GM23338 (cell line): ENCODE data around the gene KIAA1671. TPM values are rescaled to one million over a fixed set of nuclear protein-coding genes. Genes with fewer than 3 reads are reported as not detected.

ENCODE experiments used
- ATAC-seq: fragments of 200-7000 bp; cut with Tn5 transposase; 3 replicates; pipeline ENCODE4 v1.9.1; 2020
- DNase-seq: peaks from one replicate; pipeline ENCODE4 v3.0.0-alpha.2; 2015; ENCODE audit warnings: low spot score
- H2AFZ ChIP-seq: fragments of 200-600 bp; sonication (generic); 2 replicates; pipeline ENCODE4 v1.8.0; 2016; ENCODE audit warnings: antibody characterized with exemption, mild to moderate bottlenecking, moderate library complexity
- H3F3A ChIP-seq: fragments of 200-600 bp; sonication (generic); replicated peaks from 2 replicates; pipeline ENCODE4 v1.8.0; 2017; ENCODE audit warnings: antibody characterized with exemption, mixed run types, low read depth
- H3K27ac ChIP-seq: fragments of 200-600 bp; sonication (generic); 2 replicates; pipeline ENCODE4 v1.6.1; 2016; ENCODE audit warnings: low read depth
- H3K27me3 ChIP-seq: fragments of 200-600 bp; sonication (generic); 2 replicates; pipeline ENCODE4 v1.8.0; 2016; ENCODE audit warnings: mild to moderate bottlenecking, mixed run types, moderate library complexity; ENCODE audit not compliant: insufficient read depth
- H3K36me3 ChIP-seq: fragments of 200-600 bp; sonication (generic); 2 replicates; pipeline ENCODE4 v1.8.0; 2016; ENCODE audit warnings: mild to moderate bottlenecking; ENCODE audit not compliant: insufficient read depth
- H3K4me1 ChIP-seq: fragments of 200-600 bp; sonication (generic); 2 replicates; pipeline ENCODE4 v1.8.0; 2016; ENCODE audit warnings: mild to moderate bottlenecking, moderate library complexity; ENCODE audit not compliant: insufficient read depth
- H3K4me2 ChIP-seq: fragments of 200-600 bp; sonication (generic); 2 replicates; pipeline ENCODE4 v1.7.1; 2017; ENCODE audit warnings: mixed run types
- H3K4me3 ChIP-seq: fragments of 200-600 bp; sonication (generic); 2 replicates; pipeline ENCODE4 v1.6.1; 2016; ENCODE audit warnings: mixed run types
- H3K79me2 ChIP-seq: fragments of 200-600 bp; sonication (generic); replicated peaks from 2 replicates; pipeline ENCODE4 v1.8.0; 2017; ENCODE audit warnings: mild to moderate bottlenecking; ENCODE audit not compliant: insufficient read depth
- H3K9me2 ChIP-seq: fragments of 200-600 bp; sonication (generic); 2 replicates; pipeline ENCODE4 v1.8.0; 2017; ENCODE audit not compliant: insufficient read depth
- H4K20me1 ChIP-seq: fragments of 200-600 bp; sonication (generic); replicated peaks from 2 replicates; pipeline ENCODE4 v1.8.0; 2017; ENCODE audit warnings: mild to moderate bottlenecking; ENCODE audit not compliant: insufficient read depth
- H3K27ac Mint-ChIP-seq: 2 replicates; pipeline ENCODE4 v1.8.0; 2020; ENCODE audit warnings: inconsistent platforms, mild to moderate bottlenecking, moderate library complexity, mixed read lengths
- H3K27me3 Mint-ChIP-seq: 3 replicates; pipeline ENCODE4 v1.8.0; 2022; ENCODE audit warnings: low read depth, mild to moderate bottlenecking, moderate library complexity, mixed read lengths, inconsistent platforms; ENCODE audit not compliant: insufficient read depth, poor library complexity
- H3K36me3 Mint-ChIP-seq: 3 replicates; pipeline ENCODE4 v1.8.0; 2021; ENCODE audit warnings: low read depth, mild to moderate bottlenecking, inconsistent platforms, moderate library complexity, mixed read lengths
- H3K4me1 Mint-ChIP-seq: 3 replicates; pipeline ENCODE4 v1.8.0; 2020; ENCODE audit warnings: mild to moderate bottlenecking, inconsistent platforms, mixed read lengths
- H3K4me3 Mint-ChIP-seq: 3 replicates; pipeline ENCODE4 v1.8.0; 2021; ENCODE audit warnings: moderate library complexity, mild to moderate bottlenecking, inconsistent platforms, mixed read lengths
- H3K9me3 Mint-ChIP-seq: 3 replicates; pipeline ENCODE4 v1.8.0; 2020; ENCODE audit warnings: moderate library complexity, mild to moderate bottlenecking, inconsistent platforms, mixed read lengths
- CREB1 ChIP-seq: fragments of 250-450 bp; sonication (Bioruptor Pico); IDR thresholded peaks from 2 replicates; pipeline ENCODE4 v1.5.0; 2020; ENCODE audit warnings: low read depth, mild to moderate bottlenecking, moderate library complexity
- EZH2 ChIP-seq: fragments of 200-600 bp; sonication (generic); IDR thresholded peaks from one replicate; pipeline ENCODE4 v1.8.0; 2017; ENCODE audit warnings: antibody characterized with exemption, mild to moderate bottlenecking, low read depth; ENCODE audit not compliant: unreplicated experiment
- EZH2phosphoT487 ChIP-seq: fragments of 200-600 bp; sonication (generic); IDR thresholded peaks from one replicate; pipeline ENCODE4 v1.8.1; 2018; ENCODE audit warnings: antibody characterized with exemption; ENCODE audit not compliant: unreplicated experiment
- JUNB ChIP-seq: IDR thresholded peaks from one replicate; pipeline ENCODE4 v1.6.1; 2016; ENCODE audit warnings: antibody characterized with exemption; ENCODE audit not compliant: unreplicated experiment
- NANOG ChIP-seq: IDR thresholded peaks from 2 replicates; pipeline ENCODE4 v1.6.1; 2016; ENCODE audit warnings: antibody characterized with exemption, borderline replicate concordance
- POLR2AphosphoS5 ChIP-seq: IDR thresholded peaks from 2 replicates; pipeline ENCODE4 v1.6.1; 2016; ENCODE audit warnings: antibody characterized with exemption, low read depth
- STAT1 ChIP-seq: IDR thresholded peaks from one replicate; pipeline ENCODE4 v1.6.1; 2016; ENCODE audit warnings: antibody characterized with exemption; ENCODE audit not compliant: unreplicated experiment
- ZNF114 ChIP-seq: fragments of 250-450 bp; sonication (Bioruptor Pico); IDR thresholded peaks from 2 replicates; pipeline ENCODE4 v1.5.0; 2020; ENCODE audit warnings: mild to moderate bottlenecking, moderate library complexity
- ZNF331 ChIP-seq: fragments of 250-450 bp; sonication (Bioruptor Pico); IDR thresholded peaks from 2 replicates; pipeline ENCODE4 v1.5.0; 2020; ENCODE audit warnings: low read depth, mild to moderate bottlenecking, moderate library complexity
- polyA plus RNA-seq: library from polyadenylated mRNA; unstranded; fragments of >200 nt; fragmentation: Nextera tagmentation; extraction: Ambion mirVana; gene quantifications from 2 replicates; pipeline ENCODE4 v1.2.1, GENCODE V29; 2016
- total RNA-seq: library from RNA; depleted of rRNA; stranded (reverse); fragments of >200 nt; shearing (Covaris generic); gene quantifications from 2 replicates; pipeline ENCODE4 v1.2.3, GENCODE V29; 2014
- TF ChIP-seq, protein P1 (sequence below): fragments of 250-450 bp; sonication (Bioruptor Pico); IDR thresholded peaks from 2 replicates; pipeline ENCODE4 v1.5.0; 2020; ENCODE audit warnings: mild to moderate bottlenecking, moderate library complexity
- TF ChIP-seq, protein P2 (sequence below): IDR thresholded peaks from 2 replicates; pipeline ENCODE4 v1.6.1; 2016; ENCODE audit warnings: antibody characterized with exemption
- TF ChIP-seq, protein P3 (sequence below), 2 experiments: fragments of 200-600 bp in 1 of 2; sonication (generic) in 1 of 2; conservative IDR thresholded peaks; 2 replicates each; pipeline versions ENCODE4 v1.5.1 to v1.6.1; 2016 to 2017; ENCODE audit warnings: antibody characterized with exemption in 2 of 2, low read depth in 2 of 2, mild to moderate bottlenecking in 2 of 2, moderate library complexity in 1 of 2
- TF ChIP-seq, protein P4 (sequence below): IDR thresholded peaks from one replicate; pipeline ENCODE4 v1.6.1; 2018; ENCODE audit warnings: antibody characterized with exemption; ENCODE audit not compliant: unreplicated experiment

The KIAA1671 gene
- total and polyA plus RNA-seq, 2 experiments from 2014 or later, result 6.1 to 27.2 TPM

DNA sequence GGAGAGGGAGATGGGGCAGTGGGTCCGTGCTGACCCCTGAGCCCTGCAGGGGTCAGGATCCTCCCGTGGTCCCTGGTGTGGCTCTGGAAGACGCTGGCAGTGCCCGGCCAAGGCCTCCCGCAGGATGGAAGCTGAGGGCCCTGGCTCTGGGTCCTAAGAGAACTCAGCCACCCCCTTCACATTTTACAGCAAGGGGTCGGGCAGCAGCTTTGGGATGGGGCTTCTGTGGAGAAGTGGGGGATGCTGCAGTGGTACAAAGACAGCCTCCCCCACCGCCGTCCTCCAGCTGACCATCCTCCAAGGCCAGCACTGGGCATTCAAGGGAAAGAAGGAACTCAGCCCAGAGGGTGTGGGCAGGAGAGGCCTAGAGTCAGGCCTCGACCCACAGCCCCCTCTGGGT lies 225.4 kb downstream of the KIAA1671 start:
- H2AFZ ChIP-seq, result no peak overlapping the region
- H3K36me3 ChIP-seq, result no peaks in the 10 kb centered on the region
- Mint-ChIP-seq H3K27me3 (peaks cover 12% of the 10 kb centered on the region), H3K9me3 (peaks cover 9% of the 10 kb centered on the region), H3K4me1 (peaks cover 13% of the 10 kb centered on the region), H3K27ac (no peak overlapping the region), H3K36me3 (peaks cover 30% of the 10 kb centered on the region), H3K4me3 (no peak overlapping the region)
- H3K79me2 ChIP-seq, result no peaks in the 10 kb centered on the region
- H3K27me3 ChIP-seq, result no peaks in the 10 kb centered on the region
- no peak overlapping the region for H3K4me2 ChIP-seq
- H3K27ac ChIP-seq, result no peak overlapping the region
- no peak for TF ChIP-seq ZNF331 (CRISPR knock-in tag)
- TF ChIP-seq, protein P1, sequence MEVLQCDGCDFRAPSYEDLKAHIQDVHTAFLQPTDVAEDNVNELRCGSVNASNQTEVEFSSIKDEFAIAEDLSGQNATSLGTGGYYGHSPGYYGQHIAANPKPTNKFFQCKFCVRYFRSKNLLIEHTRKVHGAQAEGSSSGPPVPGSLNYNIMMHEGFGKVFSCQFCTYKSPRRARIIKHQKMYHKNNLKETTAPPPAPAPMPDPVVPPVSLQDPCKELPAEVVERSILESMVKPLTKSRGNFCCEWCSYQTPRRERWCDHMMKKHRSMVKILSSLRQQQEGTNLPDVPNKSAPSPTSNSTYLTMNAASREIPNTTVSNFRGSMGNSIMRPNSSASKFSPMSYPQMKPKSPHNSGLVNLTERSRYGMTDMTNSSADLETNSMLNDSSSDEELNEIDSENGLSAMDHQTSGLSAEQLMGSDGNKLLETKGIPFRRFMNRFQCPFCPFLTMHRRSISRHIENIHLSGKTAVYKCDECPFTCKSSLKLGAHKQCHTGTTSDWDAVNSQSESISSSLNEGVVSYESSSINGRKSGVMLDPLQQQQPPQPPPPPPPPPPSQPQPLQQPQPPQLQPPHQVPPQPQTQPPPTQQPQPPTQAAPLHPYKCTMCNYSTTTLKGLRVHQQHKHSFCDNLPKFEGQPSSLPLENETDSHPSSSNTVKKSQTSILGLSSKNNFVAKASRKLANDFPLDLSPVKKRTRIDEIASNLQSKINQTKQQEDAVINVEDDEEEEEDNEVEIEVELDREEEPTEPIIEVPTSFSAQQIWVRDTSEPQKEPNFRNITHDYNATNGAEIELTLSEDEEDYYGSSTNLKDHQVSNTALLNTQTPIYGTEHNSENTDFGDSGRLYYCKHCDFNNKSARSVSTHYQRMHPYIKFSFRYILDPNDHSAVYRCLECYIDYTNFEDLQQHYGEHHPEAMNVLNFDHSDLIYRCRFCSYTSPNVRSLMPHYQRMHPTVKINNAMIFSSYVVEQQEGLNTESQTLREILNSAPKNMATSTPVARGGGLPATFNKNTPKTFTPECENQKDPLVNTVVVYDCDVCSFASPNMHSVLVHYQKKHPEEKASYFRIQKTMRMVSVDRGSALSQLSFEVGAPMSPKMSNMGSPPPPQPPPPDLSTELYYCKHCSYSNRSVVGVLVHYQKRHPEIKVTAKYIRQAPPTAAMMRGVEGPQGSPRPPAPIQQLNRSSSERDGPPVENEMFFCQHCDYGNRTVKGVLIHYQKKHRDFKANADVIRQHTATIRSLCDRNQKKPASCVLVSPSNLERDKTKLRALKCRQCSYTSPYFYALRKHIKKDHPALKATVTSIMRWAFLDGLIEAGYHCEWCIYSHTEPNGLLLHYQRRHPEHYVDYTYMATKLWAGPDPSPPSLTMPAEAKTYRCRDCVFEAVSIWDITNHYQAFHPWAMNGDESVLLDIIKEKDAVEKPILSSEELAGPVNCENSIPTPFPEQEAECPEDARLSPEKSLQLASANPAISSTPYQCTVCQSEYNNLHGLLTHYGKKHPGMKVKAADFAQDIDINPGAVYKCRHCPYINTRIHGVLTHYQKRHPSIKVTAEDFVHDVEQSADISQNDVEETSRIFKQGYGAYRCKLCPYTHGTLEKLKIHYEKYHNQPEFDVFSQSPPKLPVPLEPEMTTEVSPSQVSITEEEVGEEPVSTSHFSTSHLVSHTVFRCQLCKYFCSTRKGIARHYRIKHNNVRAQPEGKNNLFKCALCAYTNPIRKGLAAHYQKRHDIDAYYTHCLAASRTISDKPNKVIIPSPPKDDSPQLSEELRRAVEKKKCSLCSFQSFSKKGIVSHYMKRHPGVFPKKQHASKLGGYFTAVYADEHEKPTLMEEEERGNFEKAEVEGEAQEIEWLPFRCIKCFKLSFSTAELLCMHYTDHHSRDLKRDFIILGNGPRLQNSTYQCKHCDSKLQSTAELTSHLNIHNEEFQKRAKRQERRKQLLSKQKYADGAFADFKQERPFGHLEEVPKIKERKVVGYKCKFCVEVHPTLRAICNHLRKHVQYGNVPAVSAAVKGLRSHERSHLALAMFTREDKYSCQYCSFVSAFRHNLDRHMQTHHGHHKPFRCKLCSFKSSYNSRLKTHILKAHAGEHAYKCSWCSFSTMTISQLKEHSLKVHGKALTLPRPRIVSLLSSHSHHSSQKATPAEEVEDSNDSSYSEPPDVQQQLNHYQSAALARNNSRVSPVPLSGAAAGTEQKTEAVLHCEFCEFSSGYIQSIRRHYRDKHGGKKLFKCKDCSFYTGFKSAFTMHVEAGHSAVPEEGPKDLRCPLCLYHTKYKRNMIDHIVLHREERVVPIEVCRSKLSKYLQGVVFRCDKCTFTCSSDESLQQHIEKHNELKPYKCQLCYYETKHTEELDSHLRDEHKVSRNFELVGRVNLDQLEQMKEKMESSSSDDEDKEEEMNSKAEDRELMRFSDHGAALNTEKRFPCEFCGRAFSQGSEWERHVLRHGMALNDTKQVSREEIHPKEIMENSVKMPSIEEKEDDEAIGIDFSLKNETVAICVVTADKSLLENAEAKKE, result no peak
- no peak for TF ChIP-seq ZNF114 (CRISPR knock-in tag)
- no peak for TF ChIP-seq NANOG
- no peak for TF ChIP-seq JUNB
- TF ChIP-seq, protein P2, sequence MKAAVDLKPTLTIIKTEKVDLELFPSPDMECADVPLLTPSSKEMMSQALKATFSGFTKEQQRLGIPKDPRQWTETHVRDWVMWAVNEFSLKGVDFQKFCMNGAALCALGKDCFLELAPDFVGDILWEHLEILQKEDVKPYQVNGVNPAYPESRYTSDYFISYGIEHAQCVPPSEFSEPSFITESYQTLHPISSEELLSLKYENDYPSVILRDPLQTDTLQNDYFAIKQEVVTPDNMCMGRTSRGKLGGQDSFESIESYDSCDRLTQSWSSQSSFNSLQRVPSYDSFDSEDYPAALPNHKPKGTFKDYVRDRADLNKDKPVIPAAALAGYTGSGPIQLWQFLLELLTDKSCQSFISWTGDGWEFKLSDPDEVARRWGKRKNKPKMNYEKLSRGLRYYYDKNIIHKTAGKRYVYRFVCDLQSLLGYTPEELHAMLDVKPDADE, result no peak
- TF ChIP-seq EZH2, result no peak
- TF ChIP-seq STAT1, result no peak
- TF ChIP-seq, protein P3, sequence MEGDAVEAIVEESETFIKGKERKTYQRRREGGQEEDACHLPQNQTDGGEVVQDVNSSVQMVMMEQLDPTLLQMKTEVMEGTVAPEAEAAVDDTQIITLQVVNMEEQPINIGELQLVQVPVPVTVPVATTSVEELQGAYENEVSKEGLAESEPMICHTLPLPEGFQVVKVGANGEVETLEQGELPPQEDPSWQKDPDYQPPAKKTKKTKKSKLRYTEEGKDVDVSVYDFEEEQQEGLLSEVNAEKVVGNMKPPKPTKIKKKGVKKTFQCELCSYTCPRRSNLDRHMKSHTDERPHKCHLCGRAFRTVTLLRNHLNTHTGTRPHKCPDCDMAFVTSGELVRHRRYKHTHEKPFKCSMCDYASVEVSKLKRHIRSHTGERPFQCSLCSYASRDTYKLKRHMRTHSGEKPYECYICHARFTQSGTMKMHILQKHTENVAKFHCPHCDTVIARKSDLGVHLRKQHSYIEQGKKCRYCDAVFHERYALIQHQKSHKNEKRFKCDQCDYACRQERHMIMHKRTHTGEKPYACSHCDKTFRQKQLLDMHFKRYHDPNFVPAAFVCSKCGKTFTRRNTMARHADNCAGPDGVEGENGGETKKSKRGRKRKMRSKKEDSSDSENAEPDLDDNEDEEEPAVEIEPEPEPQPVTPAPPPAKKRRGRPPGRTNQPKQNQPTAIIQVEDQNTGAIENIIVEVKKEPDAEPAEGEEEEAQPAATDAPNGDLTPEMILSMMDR (conservative IDR thresholded peaks at IDR 0.05; ENCODE audit: low read depth in 2 of 2), result no peak
- no peak for TF ChIP-seq POLR2AphosphoS5
- no peak for TF ChIP-seq EZH2phosphoT487
- TF ChIP-seq, protein P4, sequence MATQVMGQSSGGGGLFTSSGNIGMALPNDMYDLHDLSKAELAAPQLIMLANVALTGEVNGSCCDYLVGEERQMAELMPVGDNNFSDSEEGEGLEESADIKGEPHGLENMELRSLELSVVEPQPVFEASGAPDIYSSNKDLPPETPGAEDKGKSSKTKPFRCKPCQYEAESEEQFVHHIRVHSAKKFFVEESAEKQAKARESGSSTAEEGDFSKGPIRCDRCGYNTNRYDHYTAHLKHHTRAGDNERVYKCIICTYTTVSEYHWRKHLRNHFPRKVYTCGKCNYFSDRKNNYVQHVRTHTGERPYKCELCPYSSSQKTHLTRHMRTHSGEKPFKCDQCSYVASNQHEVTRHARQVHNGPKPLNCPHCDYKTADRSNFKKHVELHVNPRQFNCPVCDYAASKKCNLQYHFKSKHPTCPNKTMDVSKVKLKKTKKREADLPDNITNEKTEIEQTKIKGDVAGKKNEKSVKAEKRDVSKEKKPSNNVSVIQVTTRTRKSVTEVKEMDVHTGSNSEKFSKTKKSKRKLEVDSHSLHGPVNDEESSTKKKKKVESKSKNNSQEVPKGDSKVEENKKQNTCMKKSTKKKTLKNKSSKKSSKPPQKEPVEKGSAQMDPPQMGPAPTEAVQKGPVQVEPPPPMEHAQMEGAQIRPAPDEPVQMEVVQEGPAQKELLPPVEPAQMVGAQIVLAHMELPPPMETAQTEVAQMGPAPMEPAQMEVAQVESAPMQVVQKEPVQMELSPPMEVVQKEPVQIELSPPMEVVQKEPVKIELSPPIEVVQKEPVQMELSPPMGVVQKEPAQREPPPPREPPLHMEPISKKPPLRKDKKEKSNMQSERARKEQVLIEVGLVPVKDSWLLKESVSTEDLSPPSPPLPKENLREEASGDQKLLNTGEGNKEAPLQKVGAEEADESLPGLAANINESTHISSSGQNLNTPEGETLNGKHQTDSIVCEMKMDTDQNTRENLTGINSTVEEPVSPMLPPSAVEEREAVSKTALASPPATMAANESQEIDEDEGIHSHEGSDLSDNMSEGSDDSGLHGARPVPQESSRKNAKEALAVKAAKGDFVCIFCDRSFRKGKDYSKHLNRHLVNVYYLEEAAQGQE, result no peak
- no peak for TF ChIP-seq CREB1 (CRISPR knock-in tag)
- 0 out of 2 replicates have a peak, but pooled peaks cover 4% of the 10 kb centered on the region for H4K20me1 ChIP-seq
- DNase-seq, result no peak
- ATAC-seq, result no peak
- H3F3A ChIP-seq, result no peaks in the 10 kb centered on the region
- no peaks in the 10 kb centered on the region for H3K9me2 ChIP-seq
- no peak overlapping the region for H3K4me3 ChIP-seq
- no peaks in the 10 kb centered on the region; the same call in 1 of the 2 replicates for H3K4me1 ChIP-seq
